ENCODE data around the gene MT1HL1. TPM values are rescaled to one million over a fixed set of nuclear protein-coding genes. Genes with fewer than 3 reads are reported as not detected.

The MT1HL1 gene
- total and polyA plus RNA-seq, 12 donors: not detected

- TF ChIP-seq CTCF (IDR thresholded peaks at IDR 0.05) (no peak), POLR2A (IDR thresholded peaks at IDR 0.05) (no peak)
- no peak overlapping the region for H3K4me3 ChIP-seq
- no peak overlapping the region for H3K27ac ChIP-seq
- no peaks in the 10 kb centered on the region for H3K4me1 ChIP-seq (replicated peaks in 1 of 2)
- 88 to 100% (median 93%) methylated on average over 1 of the region's 1 CpG for WGBS, 4 donors
- DNase-seq: no peak
- intact Hi-C loops (cut with DNase I): no loop called here
- no peaks in the 10 kb centered on the region for H3K9me3 ChIP-seq (replicated peaks in 1 of 3)
- no peaks in the 10 kb centered on the region for H3K36me3 ChIP-seq (replicated peaks in 1 of 2)
- H3K27me3 ChIP-seq: peaks cover 4% of the 10 kb centered on the region
These were observed 31.5 kb upstream of the MT1HL1 start for GRCh38 chr1:237035759-237036158.

- Histone ChIP-seq H3K27ac (no peak overlapping the region), H3K36me3 (replicated peaks in 1 of 2) (no peaks in the 10 kb centered on the region), H3K9me3 (replicated peaks in 1 of 3) (no peaks in the 10 kb centered on the region), H3K4me1 (replicated peaks in 1 of 2) (no peaks in the 10 kb centered on the region), H3K27me3 (no peaks in the 10 kb centered on the region), H3K4me3 (no peak overlapping the region)
- 49 to 67% (median 58%) methylated on average over 4 of the region's 4 CpGs for WGBS, 4 donors
- intact Hi-C loops (cut with DNase I): no loop called here
- no peak for DNase-seq
- no peak for TF ChIP-seq CTCF (IDR thresholded peaks at IDR 0.05)
- no peak for TF ChIP-seq POLR2A (IDR thresholded peaks at IDR 0.05)
These were observed 29.6 kb upstream of the MT1HL1 start for GRCh38 chr1:237033804-237034203.

- H3K4me1 ChIP-seq (replicated peaks in 1 of 2): no peaks in the 10 kb centered on the region
- no peak overlapping the region for H3K4me3 ChIP-seq
- H3K27me3 ChIP-seq: no peaks in the 10 kb centered on the region
- H3K36me3 ChIP-seq (replicated peaks in 1 of 2): no peaks in the 10 kb centered on the region
- WGBS, 4 donors: 64 to 88% (median 82%) methylated on average over 3 to 4 of the region's 4 CpGs
- no peaks in the 10 kb centered on the region for H3K9me3 ChIP-seq (replicated peaks in 1 of 3)
- no peak for DNase-seq
- intact Hi-C loops (cut with DNase I): no loop called here
- no peak for TF ChIP-seq CTCF (IDR thresholded peaks at IDR 0.05)
- no peak for TF ChIP-seq POLR2A (IDR thresholded peaks at IDR 0.05)
- no peak overlapping the region for H3K27ac ChIP-seq
These were observed 28.8 kb upstream of the MT1HL1 start for GRCh38 chr1:237033061-237033460.

GRCh38 chr1:237032029-237032428, 27.8 kb upstream of the MT1HL1 start:
- Histone ChIP-seq H3K4me3 (no peak overlapping the region), H3K9me3 (replicated peaks in 1 of 3) (no peaks in the 10 kb centered on the region), H3K4me1 (replicated peaks in 1 of 2) (no peaks in the 10 kb centered on the region), H3K27ac (no peak overlapping the region), H3K36me3 (replicated peaks in 1 of 2) (no peaks in the 10 kb centered on the region), H3K27me3 (no peaks in the 10 kb centered on the region)
- TF ChIP-seq CTCF (IDR thresholded peaks at IDR 0.05): no peak
- TF ChIP-seq POLR2A (IDR thresholded peaks at IDR 0.05): no peak
- WGBS, 4 donors: 33 to 56% (median 42%) methylated on average over 7 of the region's 7 CpGs
- no peak for DNase-seq
- intact Hi-C loops (cut with DNase I): no loop called here

Data from adrenal gland (tissue), 12 donors.